OCI-LY7 (cell line): Measurements from ENCODE around the gene IL24. TPM values are rescaled to one million over a fixed set of nuclear protein-coding genes. Genes with fewer than 3 reads are reported as not detected.
"Not testable (repeated sequence)": the region's sequence is repeated elsewhere in the genome, so short reads cannot be mapped to it uniquely, and the experiment has no call there.

ENCODE experiments used
- BruUV-seq: library from RNA; stranded (reverse); fragments of 400-500 nt; replicated peaks from 2 replicates; lab custom pipeline; 2021; lab: Mats Ljungman, UMichigan
- CTCF ChIA-PET: fragments of 300-600 bp; sonication (Branson Sonifier 250); formaldehyde crosslinking; loops from one replicate; lab custom pipeline; 2022; ENCODE audit warnings: antibody characterized with exemption; ENCODE audit not compliant: unreplicated experiment; lab: Charles Lee
- POLR2A ChIA-PET: fragments of 300-600 bp; sonication (Branson Sonifier 250); formaldehyde crosslinking; loops from one replicate; lab custom pipeline; 2022; ENCODE audit warnings: antibody characterized with exemption; lab: Charles Lee
- DNase-seq: peaks from one replicate; pipeline ENCODE4 v3.0.0-alpha.2; 2015; ENCODE audit warnings: low spot score
- H2AFZ ChIP-seq: fragments of 200-600 bp; sonication (generic), shearing (Covaris generic); 2 replicates; pipeline ENCODE4 v1.6.1; 2014; ENCODE audit warnings: mild to moderate bottlenecking, antibody characterized with exemption, low read length, moderate library complexity
- H3K27ac ChIP-seq: fragments of 200-600 bp; sonication (generic); 2 replicates; pipeline ENCODE4 v1.5.1; 2014; ENCODE audit warnings: mixed run types, low read depth, mild to moderate bottlenecking, moderate library complexity, low read length, inconsistent platforms; ENCODE audit not compliant: poor library complexity, severe bottlenecking
- H3K36me3 ChIP-seq: fragments of 200-600 bp; sonication (generic); 2 replicates; pipeline ENCODE4 v1.6.1; 2014; ENCODE audit warnings: mild to moderate bottlenecking, antibody characterized with exemption, low read length, moderate library complexity, mixed read lengths; ENCODE audit not compliant: insufficient read depth
- H3K4me1 ChIP-seq: fragments of 200-600 bp; sonication (generic); 2 replicates; pipeline ENCODE4 v1.5.1; 2014; ENCODE audit warnings: mild to moderate bottlenecking, low read length; ENCODE audit not compliant: insufficient read depth, poor library complexity, severe bottlenecking
- H3K4me2 ChIP-seq: fragments of 200-600 bp; sonication (generic); 2 replicates; pipeline ENCODE4 v1.6.1; 2014; ENCODE audit warnings: mild to moderate bottlenecking, low read length
- H3K4me3 ChIP-seq: fragments of 200-600 bp; sonication (generic); 2 replicates; pipeline ENCODE4 v1.5.1; 2014; ENCODE audit warnings: mild to moderate bottlenecking, low read depth, low read length; ENCODE audit not compliant: poor library complexity, severe bottlenecking
- H3K79me2 ChIP-seq: fragments of 200-600 bp; sonication (generic); 2 replicates; pipeline ENCODE4 v1.6.1; 2016; ENCODE audit warnings: low read depth, mild to moderate bottlenecking, low read length, moderate library complexity, mixed read lengths; ENCODE audit not compliant: insufficient read depth
- H3K9me2 ChIP-seq: fragments of 200-600 bp; sonication (generic); 2 replicates; pipeline ENCODE4 v1.6.1; 2016; ENCODE audit warnings: mild to moderate bottlenecking, low read length, mixed read lengths; ENCODE audit not compliant: insufficient read depth
- H3K9me3 ChIP-seq: fragments of 200-600 bp; sonication (generic); 2 replicates; pipeline ENCODE4 v1.6.1; 2014; ENCODE audit warnings: mild to moderate bottlenecking, mixed run types, low read length, mixed read lengths
- H4K20me1 ChIP-seq: fragments of 200-600 bp; sonication (generic); 2 replicates; pipeline ENCODE4 v1.6.1; 2014; ENCODE audit warnings: mild to moderate bottlenecking, antibody characterized with exemption, low read length, moderate library complexity, mixed read lengths; ENCODE audit not compliant: insufficient read depth
- CTCF ChIP-seq: fragments of 200-600 bp; sonication (generic); conservative IDR thresholded peaks from 2 replicates; pipeline ENCODE4 v1.5.1; 2014; ENCODE audit warnings: mild to moderate bottlenecking, antibody characterized with exemption, low read length, moderate library complexity, mixed read lengths
- EZH2phosphoT487 ChIP-seq: fragments of 200-600 bp; sonication (generic); IDR thresholded peaks from 2 replicates; pipeline ENCODE4 v1.6.1; 2018; ENCODE audit warnings: low read depth, borderline replicate concordance, mild to moderate bottlenecking, mixed run types, antibody characterized with exemption, low read length, moderate library complexity, mixed read lengths
- intact Hi-C: fragments of 100-400 bp; cut with micrococcal nuclease; formaldehyde crosslinking; loops from one replicate; pipeline ENCODE4 v1.10.0; 2022; ENCODE audit not compliant: unreplicated experiment
- total RNA-seq, 2 experiments: library from RNA; depleted of rRNA in 1 of 2; stranded (reverse); fragments of >200 nt in 1 of 2; shearing (Covaris generic) in 1 of 2; gene quantifications; 2 replicates each; pipeline ENCODE4 v1.2.3, GENCODE V29; 2014 to 2022

Gene IL24
- total RNA-seq, 2 experiments from 2014 or later, result not detected

DNA sequence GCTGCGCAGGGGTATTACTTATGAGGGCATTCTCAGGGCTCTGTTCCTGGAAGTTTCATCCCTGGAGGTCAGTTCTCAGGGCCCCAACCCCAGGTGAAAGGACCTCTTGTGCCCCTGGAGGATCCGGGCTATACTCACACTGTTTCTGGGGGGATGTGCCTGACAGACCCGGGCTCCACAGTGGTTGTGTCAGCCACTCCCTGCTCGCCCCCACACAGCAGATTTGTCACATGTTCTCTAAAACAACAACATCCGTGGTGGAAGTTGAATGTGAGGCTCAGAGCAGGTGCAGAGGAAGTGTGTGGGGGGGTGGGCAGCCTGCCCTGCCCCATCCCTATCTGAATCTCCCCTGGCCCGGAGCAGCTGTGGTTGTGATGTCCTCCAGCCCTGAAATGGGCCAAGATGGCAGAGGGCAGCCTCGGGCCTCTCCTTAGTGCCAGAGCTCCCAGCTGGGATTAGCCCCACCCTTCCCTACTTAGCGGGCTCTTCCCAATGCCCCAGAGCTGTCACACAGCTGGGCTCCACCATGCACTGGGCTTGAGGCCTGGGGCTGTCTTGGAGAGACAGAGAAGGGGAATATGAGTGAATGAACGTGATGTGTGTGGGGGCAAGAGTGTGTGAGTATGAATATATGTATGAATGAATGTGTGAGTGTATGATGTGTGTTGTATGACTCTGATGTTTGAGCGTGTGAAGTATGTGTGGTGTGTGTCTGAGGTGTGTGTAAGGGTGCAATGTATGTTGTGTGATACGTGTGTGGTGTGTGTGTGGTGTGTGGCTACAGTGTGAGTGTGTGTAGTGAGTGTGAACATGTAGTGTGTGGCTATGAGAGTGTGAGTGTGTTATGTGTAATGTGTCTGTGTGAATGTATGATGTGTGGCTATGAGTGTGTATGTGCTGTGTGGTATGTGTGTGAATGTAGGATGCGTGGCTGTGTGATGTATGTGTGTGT is 26.0 kb downstream of the IL24 start:
- peak overlapping the region; percentile 40 for H3K4me3 ChIP-seq
- peak overlapping the region; percentile 60 for H3K27ac ChIP-seq
- TF ChIP-seq CTCF, result no peak
- TF ChIP-seq EZH2phosphoT487, result no peak
- peaks cover 47% of the 10 kb centered on the region for H3K4me1 ChIP-seq
- DNase-seq, result peak; percentile 94
- no peaks in the 10 kb centered on the region for H3K36me3 ChIP-seq
- intact Hi-C loops, result loop anchor here (10.0 kb wide), 1 partner anchor 868 kb away; the partner anchor contains the start of gene RHEX
- H4K20me1 ChIP-seq, result no peaks in the 10 kb centered on the region
- H3K4me2 ChIP-seq, result peak overlapping the region; percentile 71
- BruUV-seq, result TSS peak; percentile 95
- no peaks in the 10 kb centered on the region for H3K9me2 ChIP-seq
- ChIA-PET POLR2A (interaction anchor here (1.0 to 3.1 kb wide), 4 partner anchors 8 to 868 kb away, joined by 3 to 23 read pairs (median 5); no protein-coding TSS in a partner anchor), CTCF (no interaction called here)
- H3K79me2 ChIP-seq, result no peaks in the 10 kb centered on the region
- no peaks in the 10 kb centered on the region for H3K9me3 ChIP-seq
- H2AFZ ChIP-seq, result peak overlapping the region; percentile 39

- CTCF ChIA-PET, BruUV-seq, H3K4me3 ChIP-seq, H3K36me3 ChIP-seq, H2AFZ ChIP-seq, POLR2A ChIA-PET, H3K4me2 ChIP-seq, H3K79me2 ChIP-seq, DNase-seq, H3K27ac ChIP-seq, H3K9me2 ChIP-seq, H3K9me3 ChIP-seq, H4K20me1 ChIP-seq: not testable (repeated sequence)
- intact Hi-C loops, result loop anchor here (10.0 kb wide), 1 partner anchor 869 kb away; the partner anchor contains the start of gene RHEX
- peaks cover 47% of the 10 kb centered on the region for H3K4me1 ChIP-seq
Observed at GRCh38 chr1:206923961-206924557, 26.8 kb downstream of the IL24 start.

DNA sequence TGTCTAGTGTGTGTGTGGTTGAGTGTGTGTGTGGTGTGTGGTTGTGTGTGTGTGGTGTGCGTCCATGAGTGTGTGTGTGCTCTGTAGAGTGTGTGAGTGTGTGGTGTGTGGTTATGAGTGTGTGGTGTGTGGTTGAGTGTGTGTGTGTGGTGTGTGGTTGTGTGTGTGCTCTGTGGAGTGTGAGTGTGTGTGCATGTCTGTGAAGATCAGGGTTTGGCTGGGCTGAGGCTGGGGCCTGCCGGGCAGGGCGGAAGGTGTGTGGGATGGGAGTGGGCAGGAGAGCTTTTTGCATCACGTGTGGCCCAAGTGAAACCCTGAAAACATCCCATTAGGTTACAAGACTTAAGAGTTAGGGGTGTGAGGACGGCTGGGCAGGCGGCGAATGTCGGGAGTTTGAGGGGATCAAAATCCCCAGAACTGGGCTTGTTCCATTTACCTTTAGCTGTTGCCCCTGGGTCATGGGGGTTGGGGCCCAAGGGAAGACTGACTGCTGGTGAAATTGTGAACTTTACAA is 27.4 kb downstream of the IL24 start:
- TF ChIP-seq CTCF (no peak), EZH2phosphoT487 (no peak)
- H3K79me2 ChIP-seq, result no peaks in the 10 kb centered on the region
- peak overlapping the region; percentile 38; the same call in 1 of the 2 replicates for H2AFZ ChIP-seq
- no TSS peak for BruUV-seq
- peak; percentile 28 for DNase-seq
- POLR2A ChIA-PET, result interaction anchor here (1.0 kb wide), 1 partner anchor 9 kb away, joined by 4 read pairs; no protein-coding TSS in a partner anchor
- H3K9me2 ChIP-seq, result no peaks in the 10 kb centered on the region
- CTCF ChIA-PET, result interaction anchor here (0.9 kb wide), 1 partner anchor 13 kb away, joined by 3 read pairs; no protein-coding TSS in a partner anchor
- peaks cover 50% of the 10 kb centered on the region for H3K4me1 ChIP-seq
- H3K4me3 ChIP-seq, result no peak overlapping the region
- H3K36me3 ChIP-seq, result no peaks in the 10 kb centered on the region
- intact Hi-C loops, result loop anchor here (5.0 to 10.0 kb wide), 2 partner anchors 58 to 870 kb away; partner anchors contain the start of gene RHEX
- peak overlapping the region; percentile 23; the same call in 1 of the 2 replicates for H3K4me2 ChIP-seq
- H4K20me1 ChIP-seq, result no peaks in the 10 kb centered on the region
- peak overlapping the region; percentile 53 for H3K27ac ChIP-seq
- no peaks in the 10 kb centered on the region for H3K9me3 ChIP-seq
